GM19372 (cell line): ENCODE results near the gene MAPKAPK3.
"Not testable (repeated sequence)": the region's sequence is repeated elsewhere in the genome, so short reads cannot be mapped to it uniquely, and the experiment has no call there.

Experiments used
- ATAC-seq: cut with Tn5 transposase; IDR thresholded peaks from one replicate; pipeline ENCODE4 v1.9.1; 2021; ENCODE audit warnings: mild to moderate bottlenecking, low read depth, moderate library complexity; ENCODE audit not compliant: unreplicated experiment

The MAPKAPK3 gene

GRCh38 chr3:50652709-50653108, 35.8 kb downstream of the MAPKAPK3 start:
- no peak for ATAC-seq

GRCh38 chr3:50653937-50654595, 37.1 kb downstream of the MAPKAPK3 start:
- ATAC-seq, result no peak

- ATAC-seq, result no peak
These were observed 38.3 kb downstream of the MAPKAPK3 start for GRCh38 chr3:50655009-50655830.

GRCh38 chr3:50656417-50657195, 39.7 kb downstream of the MAPKAPK3 start:
- no peak for ATAC-seq

GRCh38 chr3:50657407-50657806, 40.5 kb downstream of the MAPKAPK3 start:
- ATAC-seq, result no peak

- no peak for ATAC-seq
These were observed 40.9 kb downstream of the MAPKAPK3 start for GRCh38 chr3:50657816-50658215.

GRCh38 chr3:50658416-50658815, 41.5 kb downstream of the MAPKAPK3 start:
- ATAC-seq, result no peak

- ATAC-seq, result no peak
These were observed 41.9 kb downstream of the MAPKAPK3 start for GRCh38 chr3:50658831-50659230.

GRCh38 chr3:50660386-50660785, 43.4 kb downstream of the MAPKAPK3 start:
- no peak for ATAC-seq

- no peak for ATAC-seq
These were observed 44.4 kb downstream of the MAPKAPK3 start for GRCh38 chr3:50661321-50661837.

GRCh38 chr3:50662408-50662807, 45.5 kb downstream of the MAPKAPK3 start:
- ATAC-seq, result no peak

GRCh38 chr3:50665081-50665840, 48.3 kb downstream of the MAPKAPK3 start:
- no peak for ATAC-seq

- ATAC-seq, result not testable (repeated sequence)
These were observed 48.8 kb downstream of the MAPKAPK3 start for GRCh38 chr3:50665841-50666115.

GRCh38 chr3:50666837-50667236, 49.9 kb downstream of the MAPKAPK3 start:
- ATAC-seq, result no peak

- no peak for ATAC-seq
These were observed 54.4 kb downstream of the MAPKAPK3 start for GRCh38 chr3:50671331-50671730.

- ATAC-seq, result no peak
These were observed 55.7 kb downstream of the MAPKAPK3 start for GRCh38 chr3:50672656-50673055.

- ATAC-seq, result no peak
These were observed 57.0 kb downstream of the MAPKAPK3 start for GRCh38 chr3:50673931-50674330.

GRCh38 chr3:50674349-50675178, 57.6 kb downstream of the MAPKAPK3 start, which contains the start of gene DOCK3:
DOCK3 (plus strand) TSS chr3:50674927; CDS start chr3:50675264, 337 bp downstream.
- peak; percentile 78 for ATAC-seq
